Left ventricle myocardium inferior (tissue), 1 donor: ENCODE data around the gene TFAP2D. TPM values are rescaled to one million over a fixed set of nuclear protein-coding genes. Genes with fewer than 3 reads are reported as not detected.

Source experiments
- DNase-seq: peaks from one replicate; pipeline ENCODE4 v3.0.0-alpha.2; 2020
- H3K27ac ChIP-seq: fragments of 200-600 bp; replicated peaks from 2 replicates; pipeline ENCODE4 v1.8.0; 2021
- H3K27me3 ChIP-seq: fragments of 200-600 bp; 2 replicates; pipeline ENCODE4 v1.8.0; 2021; ENCODE audit warnings: low read depth
- H3K36me3 ChIP-seq: fragments of 200-600 bp; 2 replicates; pipeline ENCODE4 v1.8.0; 2021
- H3K4me1 ChIP-seq: fragments of 200-600 bp; 2 replicates; pipeline ENCODE4 v1.8.0; 2021
- H3K4me3 ChIP-seq: fragments of 200-600 bp; 2 replicates; pipeline ENCODE4 v1.8.0; 2021; ENCODE audit warnings: mild to moderate bottlenecking, moderate library complexity
- H3K9me3 ChIP-seq: fragments of 200-600 bp; replicated peaks from 2 replicates; pipeline ENCODE4 v1.8.0; 2021
- intact Hi-C: fragments of 100-400 bp; cut with micrococcal nuclease; formaldehyde crosslinking; loops from one replicate; pipeline ENCODE4 v1.11.0; 2022
- total RNA-seq: library from RNA; stranded (reverse); fragmentation: NEBNext Ultra II Directional; extraction: Animal tissue kit (Norgen Biotek cat#: 25700); gene quantifications from one replicate; pipeline ENCODE4 v1.2.1, GENCODE V29; 2021
- TF ChIP-seq, protein P1 (sequence below): fragments of 200-600 bp; IDR thresholded peaks from 2 replicates; pipeline ENCODE4 v1.8.0; 2021; ENCODE audit warnings: antibody characterized with exemption, mild to moderate bottlenecking, borderline replicate concordance
- donor health status: DM: no; HTN: yes; CAD: no; lungs with severe emphysema.

The TFAP2D gene
- total RNA-seq, 1 donor from 2014 or later: not detected

DNA sequence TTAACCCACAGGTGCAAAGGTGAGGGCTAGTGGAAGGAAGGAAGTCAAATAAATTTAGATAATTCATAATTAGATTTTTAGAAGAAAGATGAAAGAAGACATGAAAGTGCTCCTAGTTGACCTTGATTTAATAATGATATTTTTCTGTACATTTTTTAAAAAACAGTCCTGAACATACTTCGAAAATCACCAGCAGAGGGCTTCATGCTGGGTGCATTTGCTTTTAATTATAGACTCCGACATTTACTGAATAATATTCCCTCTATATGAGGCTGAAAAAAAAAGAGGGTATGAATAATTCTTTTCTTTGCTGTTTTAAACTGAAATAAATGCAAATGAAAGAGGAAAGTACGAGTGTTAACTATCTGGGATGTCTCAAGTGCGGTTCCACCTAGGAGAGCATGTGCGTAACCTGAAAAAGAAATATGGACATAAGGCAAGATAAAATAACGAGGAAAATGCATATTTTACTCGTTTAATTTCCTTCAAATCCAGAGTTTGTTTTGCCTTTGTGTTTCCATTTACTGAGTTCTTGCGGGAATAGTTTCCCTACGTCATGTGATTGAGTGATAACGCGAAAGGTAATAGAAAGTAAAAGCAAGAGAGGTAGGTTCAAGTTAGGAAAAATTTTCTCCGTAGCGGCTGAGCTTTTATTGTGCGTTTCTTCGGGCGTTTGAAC lies 102.2 kb downstream of the TFAP2D start:
- H3K4me1 ChIP-seq: peaks cover 18% of the 10 kb centered on the region
- TF ChIP-seq, protein P1, sequence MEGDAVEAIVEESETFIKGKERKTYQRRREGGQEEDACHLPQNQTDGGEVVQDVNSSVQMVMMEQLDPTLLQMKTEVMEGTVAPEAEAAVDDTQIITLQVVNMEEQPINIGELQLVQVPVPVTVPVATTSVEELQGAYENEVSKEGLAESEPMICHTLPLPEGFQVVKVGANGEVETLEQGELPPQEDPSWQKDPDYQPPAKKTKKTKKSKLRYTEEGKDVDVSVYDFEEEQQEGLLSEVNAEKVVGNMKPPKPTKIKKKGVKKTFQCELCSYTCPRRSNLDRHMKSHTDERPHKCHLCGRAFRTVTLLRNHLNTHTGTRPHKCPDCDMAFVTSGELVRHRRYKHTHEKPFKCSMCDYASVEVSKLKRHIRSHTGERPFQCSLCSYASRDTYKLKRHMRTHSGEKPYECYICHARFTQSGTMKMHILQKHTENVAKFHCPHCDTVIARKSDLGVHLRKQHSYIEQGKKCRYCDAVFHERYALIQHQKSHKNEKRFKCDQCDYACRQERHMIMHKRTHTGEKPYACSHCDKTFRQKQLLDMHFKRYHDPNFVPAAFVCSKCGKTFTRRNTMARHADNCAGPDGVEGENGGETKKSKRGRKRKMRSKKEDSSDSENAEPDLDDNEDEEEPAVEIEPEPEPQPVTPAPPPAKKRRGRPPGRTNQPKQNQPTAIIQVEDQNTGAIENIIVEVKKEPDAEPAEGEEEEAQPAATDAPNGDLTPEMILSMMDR: no peak
- no peaks in the 10 kb centered on the region for H3K9me3 ChIP-seq
- H3K27ac ChIP-seq: no peak overlapping the region
- intact Hi-C loops: loop anchor here (10.0 kb wide), 1 partner anchor 1139 kb away; no protein-coding TSS in a partner anchor
- peak overlapping the region; percentile 51 for H3K4me3 ChIP-seq
- peaks cover 96% of the 10 kb centered on the region for H3K27me3 ChIP-seq
- DNase-seq: no peak
- no peaks in the 10 kb centered on the region for H3K36me3 ChIP-seq

DNA sequence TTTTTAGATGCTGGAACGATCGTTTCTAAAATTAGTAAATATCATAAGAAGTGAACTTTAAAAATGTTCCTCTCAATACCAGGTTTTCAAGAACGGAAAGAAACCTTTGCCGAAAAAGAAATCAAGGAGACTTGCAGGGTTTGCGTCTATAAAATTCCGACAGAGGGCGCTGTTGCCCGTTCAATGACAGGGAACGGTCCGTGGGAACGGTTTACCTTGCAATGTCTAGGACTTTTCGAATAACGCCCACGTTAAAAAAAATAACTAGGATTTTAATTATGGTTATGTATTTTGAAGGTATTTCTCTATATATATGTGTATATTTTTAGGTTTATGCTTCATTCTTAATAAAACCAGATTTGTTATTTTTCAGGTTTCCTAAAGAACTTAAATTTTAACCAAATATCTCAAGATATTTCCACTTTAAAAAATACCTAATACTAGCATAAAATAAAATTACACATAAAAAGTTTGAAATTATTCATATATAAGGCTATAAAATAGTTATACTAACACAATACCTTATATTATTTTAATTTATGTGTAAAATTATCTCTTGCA lies 102.9 kb downstream of the TFAP2D start:
- no peaks in the 10 kb centered on the region for H3K36me3 ChIP-seq
- no peaks in the 10 kb centered on the region for H3K9me3 ChIP-seq
- DNase-seq: peak; percentile 37
- TF ChIP-seq, protein P1: peak; percentile 85
- peaks cover 99% of the 10 kb centered on the region for H3K27me3 ChIP-seq
- H3K4me3 ChIP-seq: peak overlapping the region; percentile 51
- H3K4me1 ChIP-seq: peaks cover 19% of the 10 kb centered on the region
- intact Hi-C loops: loop anchor here (10.0 kb wide), 1 partner anchor 1139 kb away; no protein-coding TSS in a partner anchor
- H3K27ac ChIP-seq: no peak overlapping the region

DNA sequence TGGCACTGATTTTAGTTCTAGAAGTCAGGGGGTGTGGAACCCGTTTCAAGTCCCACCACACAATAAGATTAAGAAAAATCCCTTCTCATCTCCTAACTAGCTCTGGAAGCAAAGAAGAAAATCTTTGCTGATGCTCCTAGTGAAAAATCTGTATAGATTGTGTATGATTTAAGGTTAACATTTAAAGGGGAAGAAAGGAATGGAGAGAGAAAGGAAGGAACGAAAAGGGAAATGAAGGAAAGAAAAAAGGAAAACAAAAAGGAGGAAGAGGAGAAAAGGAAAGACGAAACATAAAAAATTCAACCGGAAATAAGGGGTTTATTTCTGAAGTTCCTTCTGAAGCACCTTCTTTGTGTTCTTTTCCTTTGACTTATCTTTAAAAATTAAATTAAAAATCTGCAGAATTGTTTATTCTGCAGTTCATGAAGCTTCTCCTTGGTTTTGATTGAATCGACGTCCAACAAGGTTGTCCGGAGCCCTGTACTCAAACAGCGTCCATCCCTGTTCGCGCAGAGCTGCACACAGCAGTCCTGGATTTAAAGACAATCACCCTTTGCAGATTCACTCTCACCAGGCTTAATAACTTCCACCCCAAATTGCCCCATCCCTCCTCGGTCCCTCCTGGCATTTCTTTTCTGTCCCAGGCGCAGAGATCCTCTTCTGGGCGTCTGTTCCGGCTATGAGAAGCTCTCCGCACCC lies 103.8 kb downstream of the TFAP2D start:
- TF ChIP-seq, protein P1: no peak
- Histone ChIP-seq H3K36me3 (no peaks in the 10 kb centered on the region), H3K27me3 (peaks cover 99% of the 10 kb centered on the region), H3K4me1 (peaks cover 19% of the 10 kb centered on the region), H3K9me3 (no peaks in the 10 kb centered on the region), H3K27ac (no peak overlapping the region), H3K4me3 (no peak overlapping the region)
- DNase-seq: no peak
- intact Hi-C loops: loop anchor here (10.0 kb wide), 1 partner anchor 1138 kb away; no protein-coding TSS in a partner anchor

DNA sequence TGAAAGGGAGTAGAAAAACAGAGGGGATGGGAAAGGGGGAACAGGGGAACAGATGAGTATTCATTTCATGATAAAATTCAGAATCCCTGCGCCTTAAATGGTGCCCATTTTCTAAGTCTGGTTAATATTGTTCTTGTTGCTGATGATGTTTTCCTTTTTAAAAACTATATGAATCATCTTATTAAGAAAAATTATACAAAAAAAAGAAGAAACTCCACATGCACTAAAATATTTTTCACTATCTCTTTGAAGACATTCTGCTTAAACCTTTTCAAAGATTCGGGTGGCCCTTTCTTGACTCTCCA lies 104.3 kb downstream of the TFAP2D start:
- Histone ChIP-seq H3K4me3 (no peak overlapping the region), H3K27me3 (peaks cover 100% of the 10 kb centered on the region), H3K36me3 (no peaks in the 10 kb centered on the region), H3K27ac (no peak overlapping the region), H3K9me3 (no peaks in the 10 kb centered on the region), H3K4me1 (peaks cover 19% of the 10 kb centered on the region)
- TF ChIP-seq, protein P1: no peak
- DNase-seq: no peak
- intact Hi-C loops: loop anchor here (10.0 kb wide), 1 partner anchor 1137 kb away; no protein-coding TSS in a partner anchor

DNA sequence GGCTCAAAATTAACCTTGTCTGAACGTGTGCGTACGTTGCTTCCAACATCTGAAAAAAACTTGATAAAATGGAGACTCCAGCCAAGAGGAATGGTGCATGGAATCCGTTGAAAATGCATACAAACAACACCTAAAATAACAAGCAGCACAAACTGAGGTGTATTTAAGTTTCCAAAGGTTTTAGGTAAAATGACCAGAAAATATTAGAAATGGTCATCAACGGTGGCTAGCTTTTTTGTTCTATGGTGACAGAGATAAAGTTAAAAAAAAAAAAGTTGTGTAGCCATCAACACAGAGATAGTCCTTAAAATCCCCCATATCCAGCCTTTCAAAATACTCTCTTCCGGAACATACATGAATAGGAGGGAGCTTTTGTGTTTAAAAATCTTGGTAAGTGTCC lies 104.7 kb downstream of the TFAP2D start:
- Histone ChIP-seq H3K4me3 (no peak overlapping the region), H3K27ac (no peak overlapping the region), H3K4me1 (peaks cover 19% of the 10 kb centered on the region), H3K9me3 (no peaks in the 10 kb centered on the region), H3K36me3 (no peaks in the 10 kb centered on the region), H3K27me3 (peaks cover 100% of the 10 kb centered on the region)
- intact Hi-C loops: loop anchor here (10.0 kb wide), 1 partner anchor 1137 kb away; no protein-coding TSS in a partner anchor
- TF ChIP-seq, protein P1: no peak
- DNase-seq: no peak
